ENCODE data around the gene BIRC6.
"Not testable (repeated sequence)": the region's sequence is repeated elsewhere in the genome, so short reads cannot be mapped to it uniquely, and the experiment has no call there.

Gene BIRC6, protein sequence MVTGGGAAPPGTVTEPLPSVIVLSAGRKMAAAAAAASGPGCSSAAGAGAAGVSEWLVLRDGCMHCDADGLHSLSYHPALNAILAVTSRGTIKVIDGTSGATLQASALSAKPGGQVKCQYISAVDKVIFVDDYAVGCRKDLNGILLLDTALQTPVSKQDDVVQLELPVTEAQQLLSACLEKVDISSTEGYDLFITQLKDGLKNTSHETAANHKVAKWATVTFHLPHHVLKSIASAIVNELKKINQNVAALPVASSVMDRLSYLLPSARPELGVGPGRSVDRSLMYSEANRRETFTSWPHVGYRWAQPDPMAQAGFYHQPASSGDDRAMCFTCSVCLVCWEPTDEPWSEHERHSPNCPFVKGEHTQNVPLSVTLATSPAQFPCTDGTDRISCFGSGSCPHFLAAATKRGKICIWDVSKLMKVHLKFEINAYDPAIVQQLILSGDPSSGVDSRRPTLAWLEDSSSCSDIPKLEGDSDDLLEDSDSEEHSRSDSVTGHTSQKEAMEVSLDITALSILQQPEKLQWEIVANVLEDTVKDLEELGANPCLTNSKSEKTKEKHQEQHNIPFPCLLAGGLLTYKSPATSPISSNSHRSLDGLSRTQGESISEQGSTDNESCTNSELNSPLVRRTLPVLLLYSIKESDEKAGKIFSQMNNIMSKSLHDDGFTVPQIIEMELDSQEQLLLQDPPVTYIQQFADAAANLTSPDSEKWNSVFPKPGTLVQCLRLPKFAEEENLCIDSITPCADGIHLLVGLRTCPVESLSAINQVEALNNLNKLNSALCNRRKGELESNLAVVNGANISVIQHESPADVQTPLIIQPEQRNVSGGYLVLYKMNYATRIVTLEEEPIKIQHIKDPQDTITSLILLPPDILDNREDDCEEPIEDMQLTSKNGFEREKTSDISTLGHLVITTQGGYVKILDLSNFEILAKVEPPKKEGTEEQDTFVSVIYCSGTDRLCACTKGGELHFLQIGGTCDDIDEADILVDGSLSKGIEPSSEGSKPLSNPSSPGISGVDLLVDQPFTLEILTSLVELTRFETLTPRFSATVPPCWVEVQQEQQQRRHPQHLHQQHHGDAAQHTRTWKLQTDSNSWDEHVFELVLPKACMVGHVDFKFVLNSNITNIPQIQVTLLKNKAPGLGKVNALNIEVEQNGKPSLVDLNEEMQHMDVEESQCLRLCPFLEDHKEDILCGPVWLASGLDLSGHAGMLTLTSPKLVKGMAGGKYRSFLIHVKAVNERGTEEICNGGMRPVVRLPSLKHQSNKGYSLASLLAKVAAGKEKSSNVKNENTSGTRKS (N-terminal part only)

DNA sequence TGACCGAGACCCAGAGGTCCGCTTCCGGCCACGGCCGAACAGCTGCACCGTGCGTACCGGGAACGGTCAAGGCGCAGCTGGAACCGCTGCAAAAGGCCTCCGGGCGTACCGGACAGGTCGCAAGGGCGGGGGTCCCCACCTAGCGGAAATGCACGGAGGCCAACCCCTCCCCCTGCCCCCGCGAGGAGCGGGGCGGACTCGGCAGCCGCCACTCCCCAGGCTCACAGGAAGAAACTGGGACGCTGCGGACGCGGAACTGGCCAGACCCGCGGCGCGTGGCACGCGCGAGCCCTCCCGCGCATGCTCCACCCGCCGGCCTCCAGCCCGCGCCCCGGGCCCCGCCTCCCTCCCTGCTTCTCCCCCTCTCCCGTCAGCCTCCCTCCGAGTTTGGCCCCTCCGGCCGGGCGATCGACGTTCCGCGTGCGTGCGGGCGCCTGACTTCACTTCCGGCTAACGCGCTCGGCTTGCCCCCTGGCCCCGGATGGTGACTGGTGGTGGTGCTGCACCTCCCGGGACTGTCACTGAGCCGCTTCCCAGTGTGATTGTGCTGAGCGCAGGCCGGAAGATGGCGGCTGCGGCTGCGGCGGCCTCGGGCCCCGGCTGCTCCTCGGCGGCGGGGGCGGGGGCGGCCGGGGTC lies at the start of gene BIRC6:
BIRC6 (plus strand) TSS at position 343 of the 637 bp plus-strand sequence; CDS start at position 482, 139 bp downstream.
- DNase-seq = peak; percentile 87

DNA sequence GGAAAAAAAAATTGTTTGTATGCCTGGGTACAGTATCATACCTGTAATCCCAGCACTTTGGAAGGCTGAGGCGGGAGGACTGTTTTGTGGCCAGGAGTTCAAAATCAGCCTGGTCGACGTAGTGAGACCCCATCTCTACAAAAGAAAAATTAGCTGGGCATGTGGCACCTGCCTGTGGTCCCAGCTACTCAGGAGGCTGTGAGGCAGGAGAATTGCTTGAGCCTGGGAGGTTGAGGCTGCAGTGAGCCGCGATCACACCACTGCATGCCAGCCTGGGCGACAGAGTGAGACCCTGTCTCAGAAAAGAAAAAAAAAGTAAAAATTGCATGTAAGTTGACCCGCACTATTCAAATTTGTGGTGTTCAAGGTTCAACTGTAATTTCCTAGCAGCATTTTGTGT lies 46.2 kb upstream of the BIRC6 start:
- DNase-seq = no peak

DNA sequence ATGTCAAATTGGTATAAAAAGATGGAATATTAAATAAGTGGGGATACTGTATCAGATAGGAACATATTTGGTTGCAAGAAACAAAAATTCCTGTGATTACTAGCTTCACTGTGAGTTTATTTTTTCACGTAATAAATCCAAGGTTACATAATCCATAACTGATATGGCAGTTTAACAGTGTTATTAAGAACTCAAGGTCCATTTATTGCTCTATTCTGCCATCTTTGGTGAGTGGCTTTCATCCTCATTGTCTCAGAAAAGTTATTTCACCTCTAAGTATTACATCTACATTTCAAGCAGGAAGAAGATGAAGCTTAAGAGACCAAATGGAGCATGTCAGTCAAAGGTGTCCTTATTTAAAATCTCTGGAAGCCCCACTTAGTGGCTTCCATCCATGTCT lies 41.9 kb upstream of the BIRC6 start:
- no peak for DNase-seq

DNA sequence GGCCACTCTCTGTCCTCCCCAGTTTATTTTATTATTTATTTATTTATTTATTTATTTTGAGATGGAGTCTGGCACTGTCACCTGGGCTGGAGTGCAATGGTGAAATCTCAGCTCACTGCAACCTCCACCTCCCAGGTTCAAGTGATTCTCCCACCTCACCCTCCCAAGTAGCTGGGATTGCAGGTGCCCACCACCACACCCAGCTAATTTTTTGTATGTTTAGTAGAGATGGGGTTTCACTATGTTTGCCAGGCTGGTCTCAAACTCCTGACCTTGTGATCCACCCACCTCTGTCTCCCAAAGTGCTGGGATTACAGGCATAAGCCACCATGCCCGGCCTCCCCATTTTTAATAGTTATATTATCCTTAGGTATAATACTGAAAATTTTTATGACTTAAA lies 28.1 kb upstream of the BIRC6 start:
- not testable (repeated sequence) for DNase-seq

DNA sequence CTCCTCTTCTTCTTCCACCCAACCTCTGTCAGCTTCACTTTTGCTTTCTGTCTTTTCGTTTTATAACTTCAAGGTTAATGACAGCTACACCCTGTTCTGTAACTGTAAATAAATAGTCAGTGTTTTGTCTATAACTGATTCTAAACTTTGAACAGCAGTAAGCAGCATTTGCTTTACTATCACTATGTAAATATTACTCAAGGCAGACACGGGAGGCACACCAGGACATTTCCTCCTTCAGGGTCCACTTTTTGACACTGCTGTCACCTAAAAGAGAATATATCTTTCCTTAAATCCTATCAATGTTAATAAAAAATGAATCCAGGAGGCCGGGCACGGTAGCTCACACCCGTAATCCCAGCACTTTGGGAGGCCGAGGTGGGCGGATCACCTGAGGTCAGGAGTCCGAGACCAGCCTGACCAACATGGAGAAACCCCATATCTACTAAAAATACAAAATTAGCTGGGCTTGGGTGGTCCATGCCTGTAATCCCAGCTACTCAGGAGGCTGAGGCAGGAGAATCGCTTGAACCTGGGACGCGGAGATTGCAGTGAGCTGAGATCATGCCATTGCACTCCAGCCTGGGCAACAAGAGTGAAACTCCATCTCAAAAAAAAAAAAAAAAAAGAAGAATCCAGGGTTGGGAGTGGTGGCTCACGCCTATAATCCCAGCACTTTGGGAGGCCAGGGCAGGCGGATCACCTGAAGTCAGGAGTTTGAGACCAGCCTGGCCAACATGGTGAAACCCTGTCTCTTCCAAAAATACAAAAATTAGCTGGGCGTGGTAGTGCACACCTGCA lies 27.4 kb upstream of the BIRC6 start:
- not testable (repeated sequence) for DNase-seq

DNA sequence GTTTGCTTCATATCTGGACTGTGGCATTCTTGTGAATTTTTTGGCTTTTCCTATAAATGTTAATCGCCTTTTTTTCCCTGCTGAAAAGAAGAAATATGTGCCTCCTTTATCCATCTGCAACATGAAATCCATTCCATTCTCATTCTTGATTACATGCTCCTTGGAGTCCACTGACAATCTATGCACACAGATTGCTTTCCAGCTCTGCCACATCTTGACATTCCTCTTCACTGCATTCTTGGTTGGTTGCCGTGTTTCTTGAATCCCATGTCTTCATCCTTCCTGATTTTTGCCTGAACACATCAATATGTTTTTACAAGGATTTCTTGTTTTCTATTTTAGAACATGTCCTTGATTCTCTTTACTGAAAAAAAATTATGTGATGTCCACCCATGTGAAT lies 26.7 kb upstream of the BIRC6 start:
- no peak for DNase-seq

GRCh38 chr2:32342801-32343200 lies 14.0 kb upstream of the BIRC6 start:
- DNase-seq = no peak

- DNase-seq = not testable (repeated sequence)
Observed at GRCh38 chr2:32350797-32351196, 6.0 kb upstream of the BIRC6 start.

DNA sequence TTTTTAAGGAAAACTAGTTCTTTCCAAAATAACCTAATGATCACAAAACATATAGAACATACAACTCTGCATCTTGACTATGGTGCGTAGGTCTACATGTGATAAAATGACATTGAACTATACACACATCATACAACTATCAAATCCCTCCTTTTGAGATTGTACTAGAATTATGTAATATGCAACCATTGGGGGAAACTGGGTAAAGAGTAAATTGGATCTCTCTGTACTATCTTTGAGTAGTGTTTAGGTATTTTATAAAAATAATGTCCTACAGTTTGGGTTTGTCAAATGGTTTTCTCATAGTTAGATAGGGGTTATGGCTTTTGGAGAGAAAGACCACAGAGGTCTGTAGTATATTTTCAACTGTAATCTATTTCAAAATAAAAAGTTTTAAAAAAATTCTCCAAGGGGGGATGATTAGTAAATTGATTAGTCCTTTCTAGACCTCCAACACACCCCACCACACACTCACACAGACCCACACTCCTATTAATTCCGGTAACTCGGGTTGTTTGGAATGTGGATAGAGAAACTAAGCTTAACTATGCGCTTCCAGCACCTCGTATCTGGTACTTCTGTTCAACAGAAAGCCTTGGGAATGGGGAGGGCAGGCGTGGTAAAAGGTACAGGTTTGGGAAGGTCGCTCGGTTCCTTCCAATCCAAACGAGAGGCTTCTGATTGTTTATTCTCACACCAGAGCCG lies 695 bp upstream of the BIRC6 start:
- peak; percentile 78 for DNase-seq

GRCh38 chr2:32357318-32358110 lies 691 bp downstream of the BIRC6 start:
- no peak for DNase-seq

DNA sequence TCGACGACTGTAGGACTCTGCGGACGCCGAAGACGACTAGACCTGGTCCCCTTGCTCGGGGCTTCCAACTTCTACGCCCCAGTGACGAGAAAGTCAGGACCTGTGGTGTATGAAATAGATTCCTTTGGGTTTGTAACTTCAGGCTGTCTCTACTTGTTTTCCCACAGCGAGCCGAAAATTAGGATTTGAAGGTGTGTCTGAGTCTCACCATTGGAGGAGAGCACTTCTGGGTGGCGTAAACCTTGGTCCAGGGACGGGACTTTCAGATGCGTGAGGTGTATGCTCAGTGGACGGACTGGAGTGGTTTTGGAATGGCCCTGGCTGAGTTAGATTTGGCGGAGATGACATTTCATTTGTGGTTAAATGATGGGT lies 1.3 kb downstream of the BIRC6 start:
- DNase-seq = no peak

- no peak for DNase-seq
Observed at GRCh38 chr2:32360416-32360815, 3.6 kb downstream of the BIRC6 start.

DNA sequence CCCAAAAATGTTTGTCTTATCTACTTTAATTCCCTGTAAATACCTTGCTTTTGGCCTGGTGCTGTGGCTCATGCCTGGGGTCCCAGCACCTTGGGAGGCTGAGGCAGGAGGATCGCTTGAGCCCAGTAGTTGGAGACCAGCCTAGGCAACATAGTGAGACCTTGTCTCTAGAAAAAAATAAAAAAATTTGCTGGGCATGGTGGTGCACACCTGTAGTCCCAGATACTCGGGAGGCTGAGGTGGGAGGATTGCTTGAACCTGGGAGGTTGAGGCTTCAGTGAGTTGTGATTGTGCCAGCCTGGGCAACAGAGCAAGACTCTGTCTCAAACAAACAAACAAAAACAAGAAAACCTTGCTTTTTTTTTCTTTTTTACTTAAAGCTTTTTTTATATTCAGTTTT lies 6.2 kb downstream of the BIRC6 start:
- DNase-seq = not testable (repeated sequence)

DNA sequence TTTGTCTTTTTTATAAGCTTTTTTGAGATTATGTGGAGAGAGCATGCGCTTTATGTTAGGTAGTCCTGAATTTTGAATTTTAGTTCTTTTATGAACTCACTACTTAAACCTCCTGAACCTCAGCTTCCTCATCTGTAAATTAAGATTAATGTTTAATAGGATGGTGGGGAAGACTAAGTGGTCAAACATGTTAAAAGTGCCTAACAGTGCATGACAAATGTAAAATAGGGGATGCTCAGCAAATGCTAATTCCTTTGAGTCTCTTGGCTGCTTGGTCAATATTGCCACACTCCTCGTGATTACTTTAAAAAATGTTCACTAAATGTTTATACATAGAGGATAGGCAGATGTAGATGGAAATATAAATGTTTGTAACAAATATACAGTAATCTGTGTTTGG lies 6.8 kb downstream of the BIRC6 start:
- no peak for DNase-seq

DNA sequence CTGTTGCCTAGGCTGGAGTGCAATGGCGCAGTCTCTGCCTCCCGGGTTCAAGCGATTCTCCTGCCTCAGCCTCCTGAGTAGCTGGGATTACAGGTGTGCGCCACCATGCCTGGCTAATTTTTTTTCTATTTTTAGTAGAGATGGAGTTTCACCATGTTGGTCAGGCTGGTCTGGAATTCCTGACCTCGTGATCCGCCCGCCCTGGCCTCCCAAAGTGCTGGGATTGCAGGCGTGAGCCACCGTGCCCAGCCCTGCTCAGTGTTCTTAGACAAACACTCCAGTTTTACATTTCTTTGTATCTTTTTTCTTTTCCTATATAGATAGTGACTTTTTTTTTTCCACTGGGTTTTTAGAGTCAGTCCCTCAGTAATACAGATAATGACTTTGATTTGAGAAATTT lies 7.5 kb downstream of the BIRC6 start:
- DNase-seq = not testable (repeated sequence)

GRCh38 chr2:32365679-32366078 lies 8.9 kb downstream of the BIRC6 start:
- DNase-seq = not testable (repeated sequence)

DNA sequence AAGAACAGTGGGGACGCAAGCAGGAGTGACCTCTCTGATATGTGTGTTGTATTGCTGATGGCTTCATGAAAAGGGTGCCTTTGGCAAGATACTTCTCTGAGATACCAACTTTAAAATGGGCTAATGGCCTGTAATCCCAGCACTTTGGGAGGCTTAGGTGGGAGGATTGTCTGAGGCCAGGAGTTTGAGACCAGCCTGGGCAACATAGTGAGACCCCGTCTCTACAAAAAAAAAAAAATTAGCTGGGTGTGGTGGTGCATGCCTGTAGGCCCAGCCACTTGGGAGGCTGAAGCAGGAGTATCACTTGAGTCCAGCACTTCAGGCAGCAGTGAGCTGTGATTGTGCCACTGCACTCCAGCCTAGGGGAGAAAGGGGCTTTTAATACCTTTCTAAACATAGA lies 9.8 kb downstream of the BIRC6 start:
- DNase-seq = no peak

- DNase-seq = no peak
Observed at GRCh38 chr2:32369222-32369621, 12.4 kb downstream of the BIRC6 start.

GRCh38 chr2:32370942-32371341 lies 14.1 kb downstream of the BIRC6 start:
- DNase-seq = not testable (repeated sequence)

DNA sequence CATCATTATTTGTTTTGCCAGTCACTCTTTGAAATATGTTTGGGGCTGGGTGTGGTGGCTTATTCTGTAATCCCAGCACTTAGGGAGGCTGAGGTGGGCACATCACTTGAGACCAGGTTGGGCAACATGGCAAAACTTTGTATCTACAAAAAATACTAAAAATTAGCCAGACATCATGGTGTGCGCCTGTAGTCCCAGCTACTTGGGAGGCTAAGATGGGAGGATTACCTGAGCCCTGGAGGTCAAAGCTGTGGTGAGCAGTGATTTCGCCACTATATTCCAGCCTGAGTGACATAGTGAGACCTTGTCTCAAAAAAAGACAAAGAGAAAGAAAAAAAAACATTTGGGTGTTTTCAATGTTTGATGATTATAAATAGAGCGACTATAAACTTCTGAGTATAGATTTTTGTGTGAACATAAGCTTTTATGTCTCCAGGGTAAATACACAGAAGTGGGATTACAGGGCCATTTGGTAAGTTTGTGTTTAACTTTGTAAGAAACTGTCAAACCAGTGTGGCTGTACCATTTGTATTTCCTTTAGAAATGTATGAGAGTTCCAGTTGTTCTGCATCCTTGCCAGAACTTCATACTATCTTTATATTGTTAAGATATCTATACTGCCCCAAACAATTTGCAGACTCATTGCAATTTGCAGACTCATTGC lies 15.8 kb downstream of the BIRC6 start:
- DNase-seq = no peak

All from NCI-H526 treated with DMSO at 0.1 percent for 48 hours (cell line).